22Rv1 (cell line): ENCODE data around the gene ASB3.
A peak's percentile ranks its signal among the peaks of the same experiment; 100 is the strongest.
"Not testable (repeated sequence)": the region's sequence is repeated elsewhere in the genome, so short reads cannot be mapped to it uniquely, and the experiment has no call there.

Experiments
- H3K27ac ChIP-seq: fragments of 450-650 bp; 2 replicates; pipeline ENCODE4 v1.5.1; 2017
- CTCF ChIP-seq: fragments of 450-650 bp; IDR thresholded peaks from 2 replicates; pipeline ENCODE4 v1.5.1; 2017; ENCODE audit warnings: mild to moderate bottlenecking
- ZFX ChIP-seq: fragments of 450-650 bp; IDR thresholded peaks from 2 replicates; pipeline ENCODE4 v1.6.1; 2017; ENCODE audit warnings: antibody characterized with exemption, borderline replicate concordance

The ASB3 gene

GRCh38 chr2:53786705-53787613 is at the start of gene ASB3, which contains the start of gene ERLEC1:
Gene ASB3 (minus strand): TSS chr2:53786953. CDS start chr2:53765572, 21,381 bp downstream.
Gene ERLEC1 (plus strand): TSS chr2:53787044. CDS start chr2:53787211, 167 bp downstream.
- TF ChIP-seq CTCF: no peak
- no peak for TF ChIP-seq ZFX
- peak within 1 kb of the TSS; percentile 66 for H3K27ac ChIP-seq

- not testable (repeated sequence) for H3K27ac ChIP-seq
These were observed 43.2 kb upstream of the ASB3 start for GRCh38 chr2:53829980-53830290.

- TF ChIP-seq CTCF (no peak), ZFX (no peak)
- no peak overlapping the region for H3K27ac ChIP-seq
These were observed 42.7 kb upstream of the ASB3 start for GRCh38 chr2:53829273-53829979.

- no peak overlapping the region for H3K27ac ChIP-seq
- no peak for TF ChIP-seq ZFX
- no peak for TF ChIP-seq CTCF
These were observed 41.6 kb upstream of the ASB3 start for GRCh38 chr2:53828331-53828730.

GRCh38 chr2:53827398-53828175 is 40.8 kb upstream of the ASB3 start:
- TF ChIP-seq CTCF: no peak
- no peak for TF ChIP-seq ZFX
- no peak overlapping the region for H3K27ac ChIP-seq

- H3K27ac ChIP-seq: no peak overlapping the region
- no peak for TF ChIP-seq CTCF
- no peak for TF ChIP-seq ZFX
These were observed 40.0 kb upstream of the ASB3 start for GRCh38 chr2:53826587-53827397.

GRCh38 chr2:53826030-53826410 is 39.3 kb upstream of the ASB3 start:
- H3K27ac ChIP-seq: no peak overlapping the region
- TF ChIP-seq ZFX (no peak), CTCF (no peak)
